Measurements from ENCODE around the gene ZFC3H1.
"Not testable (repeated sequence)": the region's sequence is repeated elsewhere in the genome, so short reads cannot be mapped to it uniquely, and the experiment has no call there.

ZFC3H1 gene

DNA sequence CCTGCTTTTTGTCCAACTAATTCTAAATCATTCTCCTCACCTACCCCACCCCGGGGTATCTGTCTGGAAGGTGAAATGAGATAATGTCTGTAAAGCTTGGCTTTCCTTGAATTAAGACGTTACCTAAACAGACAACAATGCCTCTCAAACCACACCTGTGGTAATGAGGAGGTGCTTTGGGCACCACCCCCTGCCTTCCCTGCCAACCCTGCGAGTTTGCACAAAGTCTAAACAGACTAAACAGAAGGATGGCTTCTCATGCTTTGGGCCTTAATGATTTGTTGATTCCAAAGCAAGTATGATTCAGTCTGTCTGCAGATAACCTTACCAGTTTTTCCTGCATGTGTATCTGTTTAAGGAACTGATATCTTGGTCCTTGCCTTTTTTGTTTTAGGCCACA, 82.4 kb downstream of the ZFC3H1 start:
- no peak for DNase-seq (ENCODE audit: low read depth)

DNA sequence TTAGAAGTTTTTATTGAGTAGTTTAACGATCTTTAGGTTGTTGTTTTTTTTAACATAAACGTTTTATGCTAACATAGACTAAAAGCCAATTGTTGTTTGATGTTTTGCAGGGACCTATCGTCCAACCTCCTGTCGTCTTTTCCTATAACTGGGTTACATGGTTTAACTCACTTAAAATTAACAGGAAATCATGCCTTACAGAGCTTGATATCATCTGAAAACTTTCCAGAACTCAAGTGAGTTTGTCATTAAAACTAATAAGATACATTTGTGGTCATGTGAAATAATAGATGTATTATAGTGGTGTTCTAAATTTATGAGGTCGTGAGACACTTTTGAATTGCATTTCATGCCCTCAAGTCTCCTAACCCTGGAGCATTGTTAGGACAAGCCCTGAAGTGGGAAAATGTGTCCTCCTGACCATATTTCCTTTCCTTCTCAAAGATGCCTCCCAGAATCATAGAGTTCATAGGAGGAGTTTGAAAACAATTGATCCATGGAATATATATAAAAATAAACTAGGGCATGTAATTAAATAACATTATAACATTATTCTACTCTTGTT, 84.9 kb downstream of the ZFC3H1 start:
- no peak for DNase-seq (ENCODE audit: low read depth)

- DNase-seq (ENCODE audit: low read depth): no peak
These were observed 87.2 kb downstream of the ZFC3H1 start for GRCh38 chr12:71576496-71576895.

GRCh38 chr12:71569885-71570284, 93.8 kb downstream of the ZFC3H1 start:
- DNase-seq (ENCODE audit: low read depth): not testable (repeated sequence)

DNA sequence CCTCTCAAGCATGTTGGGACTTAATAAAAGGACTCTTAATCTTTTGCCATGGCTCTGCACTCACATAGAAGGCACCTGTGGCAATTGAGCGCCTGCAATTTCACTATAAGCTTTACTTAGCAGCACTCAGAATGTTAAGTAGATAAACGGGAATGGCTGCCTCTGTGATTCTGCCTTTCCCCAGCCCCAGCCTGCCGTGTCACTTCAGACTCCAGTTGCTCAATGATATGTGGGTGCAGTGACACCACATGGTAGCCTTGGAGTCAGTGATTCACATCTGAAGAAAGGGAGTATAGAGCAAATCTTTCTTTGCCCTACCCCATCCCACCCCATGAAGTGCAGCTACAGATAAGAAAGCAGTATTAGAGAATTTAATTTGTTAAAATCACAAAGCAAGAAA, 96.1 kb downstream of the ZFC3H1 start:
- DNase-seq (ENCODE audit: low read depth): no peak

- no peak for DNase-seq (ENCODE audit: low read depth)
These were observed 97.0 kb downstream of the ZFC3H1 start for GRCh38 chr12:71566655-71567054.

DNA sequence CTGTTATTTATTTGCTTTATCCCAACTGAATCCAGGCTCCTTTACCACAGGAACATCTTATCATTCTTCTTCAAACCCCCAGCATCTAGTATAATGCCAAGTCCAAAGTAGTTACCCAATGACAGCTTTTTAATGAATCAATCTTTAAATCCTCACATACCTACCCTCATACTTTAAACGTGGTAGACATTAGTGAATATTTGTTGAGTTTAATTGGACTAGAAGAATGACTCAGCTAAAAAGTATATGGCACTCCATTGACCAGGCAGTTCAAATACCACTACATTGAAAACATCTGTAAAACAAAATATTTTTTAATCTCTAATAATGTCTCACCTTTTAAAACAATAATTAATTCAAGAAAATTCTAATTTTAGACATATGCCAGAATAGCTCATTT, 98.1 kb downstream of the ZFC3H1 start:
- DNase-seq (ENCODE audit: low read depth): no peak

- DNase-seq (ENCODE audit: low read depth): no peak
These were observed 100.7 kb downstream of the ZFC3H1 start for GRCh38 chr12:71562676-71563595.
